ENCODE results near the gene BLID.

Gene BLID, protein sequence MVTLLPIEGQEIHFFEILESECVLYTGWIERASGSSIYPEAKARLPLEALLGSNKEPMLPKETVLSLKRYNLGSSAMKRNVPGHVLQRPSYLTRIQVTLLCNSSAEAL

GRCh38 chr11:122115524-122116379, at the start of gene BLID:
Gene BLID, minus strand, starts transcription at chr11:122116215. Its CDS starts 293 bp downstream, at chr11:122115922.
- no peak for DNase-seq (ENCODE audit: low read depth in 2 of 3, low spot score in 2 of 3)

DNA sequence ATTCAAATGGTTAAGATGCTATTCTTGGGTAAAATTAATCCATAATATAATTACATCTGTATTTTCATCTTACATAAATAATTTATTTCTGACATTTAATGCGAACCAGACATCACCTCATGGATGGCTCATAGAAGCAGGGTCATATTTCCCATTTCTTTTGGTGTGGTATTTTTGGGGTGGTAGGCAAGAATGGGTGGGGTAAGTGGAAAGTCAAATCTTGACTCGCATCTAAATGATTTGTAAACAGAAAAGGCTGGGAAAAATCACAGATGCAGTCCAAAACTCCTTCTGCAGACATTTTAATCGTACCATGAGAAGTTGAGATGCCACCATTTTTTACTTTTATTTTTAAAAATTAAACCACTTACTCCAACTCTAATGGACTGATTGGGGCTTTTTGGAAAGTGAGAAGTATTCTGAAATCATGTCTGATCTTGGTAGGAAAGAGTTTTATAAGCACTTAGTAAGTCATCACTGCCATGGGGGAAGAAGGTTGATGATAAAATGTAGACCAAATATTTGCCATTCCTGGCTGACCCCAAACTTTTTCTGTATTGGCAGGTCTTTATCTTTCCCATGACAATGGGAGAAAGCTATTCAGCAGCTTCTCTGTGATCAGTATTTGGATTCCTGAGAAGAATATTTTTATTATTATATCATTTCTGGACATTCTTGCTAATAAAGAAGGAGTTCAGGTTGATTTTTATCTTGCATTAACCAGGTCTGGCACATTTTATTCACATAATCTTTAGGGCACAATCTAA, 47.2 kb upstream of the BLID start:
- DNase-seq (ENCODE audit: low read depth in 2 of 3, low spot score in 2 of 3): no peak

GRCh38 chr11:122162095-122162494, 46.1 kb upstream of the BLID start:
- no peak for DNase-seq (ENCODE audit: low read depth in 2 of 3, low spot score in 2 of 3)

DNA sequence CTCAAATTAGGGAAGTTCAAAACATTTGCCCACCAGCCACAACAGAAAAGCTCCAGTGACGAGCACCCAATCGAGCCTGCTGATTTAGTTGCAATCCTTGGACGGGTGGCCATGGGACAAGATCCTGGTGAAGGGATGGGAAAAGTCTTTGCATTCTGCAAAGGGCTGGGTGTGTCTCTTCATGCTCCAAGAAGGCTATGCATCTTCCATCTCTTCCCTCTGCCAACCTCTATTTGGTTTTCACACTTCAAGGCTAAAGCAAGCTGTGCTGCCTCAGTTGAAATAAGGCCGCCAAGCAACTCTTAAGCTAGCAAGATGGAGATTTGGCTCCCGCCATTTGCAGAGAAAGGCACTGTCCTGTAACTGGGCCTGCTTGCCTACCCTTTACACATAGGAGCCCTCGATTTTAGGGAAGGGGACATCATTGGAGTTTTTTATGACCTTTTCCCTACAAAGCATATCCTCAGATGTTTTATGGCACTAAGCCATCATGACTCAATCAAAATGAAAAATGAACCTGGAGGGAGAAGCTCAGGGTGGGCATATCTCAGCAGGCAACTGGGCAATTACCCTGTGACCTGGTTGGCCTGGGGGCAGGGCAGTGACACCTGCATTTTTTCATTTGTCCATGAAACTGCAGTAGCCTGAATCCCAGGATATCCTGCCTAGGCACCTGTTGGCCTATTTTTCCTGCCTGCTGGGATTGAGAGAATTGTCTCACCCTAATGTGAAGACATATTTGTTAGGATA, 45.0 kb upstream of the BLID start:
- no peak for DNase-seq (ENCODE audit: low read depth in 2 of 3, low spot score in 2 of 3)

- DNase-seq (ENCODE audit: low read depth in 2 of 3, low spot score in 2 of 3): no peak
Measured at GRCh38 chr11:122159861-122160260, 43.8 kb upstream of the BLID start.

GRCh38 chr11:122159173-122159721, 43.2 kb upstream of the BLID start:
- DNase-seq (ENCODE audit: low read depth in 2 of 3, low spot score in 2 of 3): no peak

- no peak for DNase-seq (ENCODE audit: low read depth in 2 of 3, low spot score in 2 of 3)
Measured at GRCh38 chr11:122158171-122158570, 42.2 kb upstream of the BLID start.

- no peak for DNase-seq (ENCODE audit: low read depth in 2 of 3, low spot score in 2 of 3)
Measured at GRCh38 chr11:122157653-122158161, 41.7 kb upstream of the BLID start.

- no peak for DNase-seq (ENCODE audit: low read depth in 2 of 3, low spot score in 2 of 3)
Measured at GRCh38 chr11:122156940-122157382, 40.9 kb upstream of the BLID start.

DNA sequence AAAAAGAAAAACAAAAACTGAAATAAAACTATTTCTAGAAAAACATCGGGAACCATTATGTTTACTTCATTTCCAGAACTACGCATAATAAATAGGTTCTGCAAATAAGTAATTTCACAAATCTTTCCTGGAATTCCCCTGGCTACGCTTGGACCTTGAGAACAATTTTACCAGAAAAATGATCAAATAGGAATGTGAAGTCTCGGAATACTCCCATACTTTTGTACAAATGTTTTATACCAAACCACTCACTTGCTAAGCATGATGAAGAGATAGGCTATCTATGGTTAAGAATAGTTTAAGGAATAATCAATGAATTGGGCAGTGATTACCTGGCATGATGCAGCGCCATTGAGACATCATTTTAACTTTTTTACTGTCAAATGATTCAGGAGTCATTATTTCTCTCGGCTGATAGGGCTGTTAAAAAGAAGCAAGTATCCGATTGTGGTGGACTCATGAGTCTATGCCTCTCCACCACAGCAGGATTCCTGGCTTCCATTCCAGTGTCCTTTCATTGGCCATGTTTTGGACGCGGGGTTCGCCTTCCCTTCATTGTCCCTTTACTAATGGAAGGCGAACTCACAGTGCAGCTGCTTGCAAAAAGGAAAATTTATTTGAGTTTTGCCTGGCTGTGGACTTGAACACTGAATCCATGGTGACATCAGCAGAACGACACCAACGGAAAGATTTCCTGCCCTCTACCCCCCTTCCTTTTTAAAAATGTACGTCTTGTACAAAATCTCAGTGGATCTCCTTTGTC, 39.9 kb upstream of the BLID start:
- no peak for DNase-seq (ENCODE audit: low read depth in 2 of 3, low spot score in 2 of 3)

- DNase-seq (ENCODE audit: low read depth in 2 of 3, low spot score in 2 of 3): no peak
Measured at GRCh38 chr11:122154994-122155393, 39.0 kb upstream of the BLID start.

- DNase-seq (ENCODE audit: low read depth in 2 of 3, low spot score in 2 of 3): no peak
Measured at GRCh38 chr11:122154227-122154626, 38.2 kb upstream of the BLID start.

GRCh38 chr11:122153746-122154145, 37.7 kb upstream of the BLID start:
- no peak for DNase-seq (ENCODE audit: low read depth in 2 of 3, low spot score in 2 of 3)

DNA sequence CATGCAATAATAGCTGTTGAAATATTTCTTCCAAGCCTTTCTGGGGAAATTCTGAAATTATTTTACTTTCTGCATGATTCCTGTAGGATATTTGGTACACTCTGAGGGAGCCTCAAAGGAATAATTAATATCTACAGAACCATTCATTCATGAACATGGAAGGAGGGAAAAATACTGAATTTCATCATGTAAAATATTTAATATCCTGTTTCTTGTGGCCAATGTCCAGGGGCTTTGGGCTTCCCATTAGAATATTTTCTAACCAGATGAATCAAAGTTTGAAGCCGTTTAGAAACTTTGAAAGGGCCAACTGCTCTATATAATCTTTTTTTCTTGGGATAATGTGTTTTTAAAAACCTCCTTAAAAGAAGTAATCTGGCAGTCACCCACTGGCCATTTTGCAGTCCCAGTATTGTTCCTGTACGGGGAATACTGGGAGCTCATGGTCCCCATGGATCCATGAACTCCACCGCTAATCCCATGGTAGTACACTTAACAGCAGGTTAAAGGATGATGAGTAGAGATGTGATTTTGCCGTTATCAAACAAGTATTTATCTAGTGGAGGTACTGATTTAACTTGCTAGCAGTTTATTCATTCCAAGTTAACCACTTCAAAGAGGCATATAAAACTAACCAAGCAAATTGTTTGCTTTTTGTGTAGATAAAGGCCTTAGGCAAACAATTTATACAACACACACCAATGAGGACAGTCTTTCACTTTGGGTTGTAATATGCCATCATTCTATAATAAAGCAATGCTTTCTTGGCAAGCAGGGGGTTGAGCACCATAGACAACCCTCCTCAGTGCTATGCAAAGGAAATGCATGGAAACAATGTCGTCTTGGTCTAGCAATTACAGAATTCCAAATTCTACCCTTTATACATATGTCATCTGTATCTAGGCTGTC, 34.5 kb upstream of the BLID start:
- DNase-seq (ENCODE audit: low read depth in 2 of 3, low spot score in 2 of 3): no peak

DNA sequence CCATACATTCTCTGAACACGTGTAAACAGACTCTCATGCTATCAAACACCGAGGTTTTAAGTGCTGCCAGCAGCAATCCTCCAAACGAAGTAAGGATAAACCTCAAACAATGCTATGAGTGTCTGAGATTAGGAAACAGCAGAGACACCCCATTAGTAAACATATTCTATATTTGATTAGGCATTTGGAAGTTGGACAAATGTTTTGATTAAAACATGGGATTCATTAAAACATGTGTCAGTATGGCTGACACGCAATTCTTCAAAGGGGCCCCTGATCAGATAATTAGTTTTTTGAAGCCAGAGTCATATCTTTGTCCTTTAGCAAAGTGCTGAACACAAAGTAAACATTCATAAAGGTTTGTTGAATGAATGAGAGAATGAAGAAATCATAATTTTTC, 33.2 kb upstream of the BLID start:
- no peak for DNase-seq (ENCODE audit: low read depth in 2 of 3, low spot score in 2 of 3)

GRCh38 chr11:122146475-122146874, 30.5 kb upstream of the BLID start:
- DNase-seq (ENCODE audit: low read depth in 2 of 3, low spot score in 2 of 3): no peak

- DNase-seq (ENCODE audit: low read depth in 2 of 3, low spot score in 2 of 3): no peak
Measured at GRCh38 chr11:122145715-122146274, 29.8 kb upstream of the BLID start.

DNA sequence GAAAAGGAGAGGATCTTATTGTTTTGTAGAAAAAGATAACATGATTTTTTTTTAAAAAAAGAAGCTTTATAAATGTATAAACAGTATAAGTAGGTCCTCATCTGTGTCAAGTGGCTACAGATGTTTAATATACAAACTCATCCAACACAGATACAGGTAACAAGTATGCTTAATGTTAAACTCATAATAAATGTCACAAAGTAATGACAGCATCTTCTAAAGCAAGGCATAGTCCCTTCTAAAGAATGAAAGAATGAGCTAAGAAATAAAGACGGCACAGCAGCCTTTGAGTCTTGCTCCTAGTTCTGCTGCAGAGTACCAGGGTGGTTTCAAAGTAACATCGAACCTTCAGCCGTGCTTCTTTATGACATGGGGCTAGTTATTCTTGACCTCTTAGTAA, 28.7 kb upstream of the BLID start:
- no peak for DNase-seq (ENCODE audit: low read depth in 2 of 3, low spot score in 2 of 3)

DNA sequence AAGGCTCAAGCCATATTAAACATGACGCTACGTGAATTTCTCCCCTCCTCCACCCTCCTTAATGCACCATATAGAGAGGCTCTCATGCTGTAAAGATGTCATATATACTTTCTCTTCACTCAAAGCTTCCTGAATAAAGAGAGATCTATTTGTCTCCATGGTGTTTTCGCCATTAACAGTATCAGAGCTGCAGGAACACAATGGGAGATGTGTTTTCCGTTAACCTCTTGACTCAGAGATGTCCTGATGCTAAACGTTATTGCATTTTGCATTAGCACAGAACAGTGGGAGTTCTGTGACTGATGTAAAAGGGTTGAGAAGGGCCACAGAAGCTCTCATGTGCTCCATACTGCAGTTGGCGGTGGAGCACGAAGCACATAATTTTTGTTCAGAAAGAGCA, 25.7 kb upstream of the BLID start:
- no peak for DNase-seq (ENCODE audit: low read depth in 2 of 3, low spot score in 2 of 3)
